ENCODE data around the gene EZH2.

DNA sequence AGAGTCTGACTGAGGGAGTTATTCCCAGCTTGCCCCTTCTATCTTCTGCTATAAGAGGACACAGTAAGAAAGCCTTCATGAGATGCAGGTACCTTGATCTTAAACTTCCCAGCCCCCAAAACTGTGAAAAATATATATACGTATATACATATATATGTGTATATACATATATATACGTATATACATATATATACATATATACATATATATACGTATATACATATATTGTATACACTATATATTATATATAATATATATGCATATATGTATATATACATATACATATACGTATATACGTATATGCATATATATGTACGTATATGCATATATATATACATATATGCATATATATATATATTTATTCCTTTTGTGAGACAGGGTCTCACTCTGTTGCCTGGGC is 17.7 kb downstream of the EZH2 start:
- TF ChIP-seq, protein P1, sequence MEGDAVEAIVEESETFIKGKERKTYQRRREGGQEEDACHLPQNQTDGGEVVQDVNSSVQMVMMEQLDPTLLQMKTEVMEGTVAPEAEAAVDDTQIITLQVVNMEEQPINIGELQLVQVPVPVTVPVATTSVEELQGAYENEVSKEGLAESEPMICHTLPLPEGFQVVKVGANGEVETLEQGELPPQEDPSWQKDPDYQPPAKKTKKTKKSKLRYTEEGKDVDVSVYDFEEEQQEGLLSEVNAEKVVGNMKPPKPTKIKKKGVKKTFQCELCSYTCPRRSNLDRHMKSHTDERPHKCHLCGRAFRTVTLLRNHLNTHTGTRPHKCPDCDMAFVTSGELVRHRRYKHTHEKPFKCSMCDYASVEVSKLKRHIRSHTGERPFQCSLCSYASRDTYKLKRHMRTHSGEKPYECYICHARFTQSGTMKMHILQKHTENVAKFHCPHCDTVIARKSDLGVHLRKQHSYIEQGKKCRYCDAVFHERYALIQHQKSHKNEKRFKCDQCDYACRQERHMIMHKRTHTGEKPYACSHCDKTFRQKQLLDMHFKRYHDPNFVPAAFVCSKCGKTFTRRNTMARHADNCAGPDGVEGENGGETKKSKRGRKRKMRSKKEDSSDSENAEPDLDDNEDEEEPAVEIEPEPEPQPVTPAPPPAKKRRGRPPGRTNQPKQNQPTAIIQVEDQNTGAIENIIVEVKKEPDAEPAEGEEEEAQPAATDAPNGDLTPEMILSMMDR (IDR thresholded peaks at IDR 0.05) = no peak
- TF ChIP-seq POLR2A (IDR thresholded peaks at IDR 0.05) = no peak

Data from heart left ventricle (tissue), 13 donors.